Adrenal gland (tissue), 5 donors: ENCODE results near the gene PUS3.

Source experiments
- CTCF ChIP-seq, 6 experiments: fragments of 450-650 bp in 4 of 6; fragments of 200-600 bp in 2 of 6; sonication (generic) in 1 of 6; IDR thresholded peaks; 1 replicate in 5 of 6; 2 replicates in 1 of 6; pipeline versions ENCODE4 v1.5.1 to v1.8.0; 2016 to 2021; ENCODE audit warnings: antibody characterized with exemption in 6 of 6, mild to moderate bottlenecking in 2 of 6, moderate library complexity in 1 of 6
- POLR2A ChIP-seq, 2 donors: fragments of 450-650 bp; IDR thresholded peaks; one replicate each; pipeline ENCODE4 v1.6.1; 2017; ENCODE audit warnings: antibody characterized with exemption in 2 of 2, mild to moderate bottlenecking in 2 of 2, moderate library complexity in 1 of 2
- donor health status: DM: no; HTN: no; CAD: no.

GRCh38 chr11:125947419-125948277 is 44.6 kb upstream of the PUS3 start:
- no peak for TF ChIP-seq CTCF (IDR thresholded peaks at IDR 0.05)
- no peak for TF ChIP-seq POLR2A (IDR thresholded peaks at IDR 0.05)
